Activated naive CD4-positive, alpha-beta T cell treated with anti-CD3 and anti-CD28 coated beads, Interleukin-2, amount 50 U/mL, for 24 hours (primary cell): Measurements from ENCODE around the gene DGKQ.

Source experiments
- H3K27ac Mint-ChIP-seq: one replicate; pipeline ENCODE4 v1.8.0; 2021; ENCODE audit warnings: mild to moderate bottlenecking, mixed read lengths
- H3K27me3 Mint-ChIP-seq: one replicate; pipeline ENCODE4 v1.8.0; 2021; ENCODE audit warnings: mixed read lengths
- H3K36me3 Mint-ChIP-seq: one replicate; pipeline ENCODE4 v1.8.0; 2021; ENCODE audit warnings: mixed read lengths
- H3K4me1 Mint-ChIP-seq: one replicate; pipeline ENCODE4 v1.8.0; 2021; ENCODE audit warnings: mixed read lengths
- H3K4me3 Mint-ChIP-seq: one replicate; pipeline ENCODE4 v1.8.0; 2021; ENCODE audit warnings: mild to moderate bottlenecking, mixed read lengths
- H3K9me3 Mint-ChIP-seq: one replicate; pipeline ENCODE4 v1.8.0; 2021; ENCODE audit warnings: mixed read lengths

Gene DGKQ

GRCh38 chr4:909821-910220 is 63.5 kb downstream of the DGKQ start:
- Mint-ChIP-seq H3K4me3 (no peak overlapping the region), H3K36me3 (peaks cover 4% of the 10 kb centered on the region), H3K4me1 (peaks cover 3% of the 10 kb centered on the region), H3K9me3 (no peaks in the 10 kb centered on the region), H3K27ac (no peak overlapping the region), H3K27me3 (no peaks in the 10 kb centered on the region)

GRCh38 chr4:909131-909571 is 64.2 kb downstream of the DGKQ start:
- H3K36me3 Mint-ChIP-seq = peaks cover 4% of the 10 kb centered on the region
- no peaks in the 10 kb centered on the region for H3K9me3 Mint-ChIP-seq
- no peak overlapping the region for H3K27ac Mint-ChIP-seq
- no peaks in the 10 kb centered on the region for H3K27me3 Mint-ChIP-seq
- no peak overlapping the region for H3K4me3 Mint-ChIP-seq
- no peaks in the 10 kb centered on the region for H3K4me1 Mint-ChIP-seq
